Progenitor cell of endocrine pancreas (in vitro differentiated cells): Measurements from ENCODE around the gene RUNX2. TPM values are rescaled to one million over a fixed set of nuclear protein-coding genes. Genes with fewer than 3 reads are reported as not detected.

Experiments used
- DNase-seq: peaks from one replicate; pipeline ENCODE4 v3.0.0; 2021; ENCODE audit warnings: low spot score; ENCODE audit not compliant: unreplicated experiment
- H3K27ac Mint-ChIP-seq: 2 replicates; pipeline ENCODE4 v1.8.0; 2021; ENCODE audit warnings: mild to moderate bottlenecking, moderate library complexity, mixed read lengths
- H3K27me3 Mint-ChIP-seq: 2 replicates; pipeline ENCODE4 v1.8.0; 2021; ENCODE audit warnings: mixed read lengths
- H3K36me3 Mint-ChIP-seq: 2 replicates; pipeline ENCODE4 v1.8.0; 2022; ENCODE audit warnings: mixed read lengths; ENCODE audit not compliant: insufficient read depth
- H3K4me1 Mint-ChIP-seq: 2 replicates; pipeline ENCODE4 v1.8.0; 2021; ENCODE audit warnings: low read depth, mixed read lengths
- H3K4me3 Mint-ChIP-seq: 2 replicates; pipeline ENCODE4 v1.8.0; 2021; ENCODE audit warnings: low read depth, mild to moderate bottlenecking, moderate library complexity, mixed read lengths
- H3K9me3 Mint-ChIP-seq: 2 replicates; pipeline ENCODE4 v1.8.0; 2021; ENCODE audit warnings: low read depth, mixed read lengths
- total RNA-seq: library from RNA; stranded (reverse); gene quantifications from 2 replicates; pipeline ENCODE4 v1.2.1, GENCODE V29; 2021
- TF ChIP-seq, protein P1 (sequence below): fragments of 200-600 bp; sonication (generic); IDR thresholded peaks from one replicate; pipeline ENCODE4 v1.5.0; 2021; ENCODE audit warnings: antibody characterized with exemption, mild to moderate bottlenecking; ENCODE audit not compliant: unreplicated experiment

Gene RUNX2
- total RNA-seq, 1 donor from 2014 or later, result 0.46 TPM

DNA sequence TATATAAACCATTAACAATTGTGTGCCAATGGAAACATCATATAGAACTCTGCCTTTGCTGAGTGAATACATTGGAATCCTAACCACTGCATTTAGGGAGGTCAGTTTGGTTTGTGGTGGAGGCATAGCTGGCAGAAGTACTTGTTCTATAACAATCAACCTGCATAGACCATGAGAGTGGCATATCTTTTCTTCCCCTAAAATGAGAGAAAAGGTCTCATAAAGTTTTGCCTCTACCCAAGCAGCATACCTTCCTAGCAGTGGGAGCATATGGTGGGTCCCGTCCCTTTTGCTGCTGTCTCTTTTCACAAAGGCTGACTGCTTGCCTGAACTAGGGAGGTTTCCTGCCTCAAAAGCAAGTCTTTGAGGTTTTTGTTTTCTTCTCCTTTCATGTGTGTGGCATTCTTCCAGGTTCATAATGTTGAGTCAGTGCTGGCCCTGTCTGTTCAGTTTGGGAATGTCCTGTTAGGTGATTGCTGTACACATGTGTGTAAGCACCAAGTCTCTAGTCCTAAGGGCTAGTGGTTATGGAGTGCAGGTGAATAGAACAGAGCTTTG lies 110.8 kb downstream of the RUNX2 start:
- Mint-ChIP-seq H3K27me3 (peaks cover 10% of the 10 kb centered on the region), H3K36me3 (no peaks in the 10 kb centered on the region), H3K27ac (no peak overlapping the region), H3K9me3 (no peaks in the 10 kb centered on the region), H3K4me1 (peaks cover 5% of the 10 kb centered on the region), H3K4me3 (no peak overlapping the region)
- no peak for DNase-seq
- TF ChIP-seq, protein P1, sequence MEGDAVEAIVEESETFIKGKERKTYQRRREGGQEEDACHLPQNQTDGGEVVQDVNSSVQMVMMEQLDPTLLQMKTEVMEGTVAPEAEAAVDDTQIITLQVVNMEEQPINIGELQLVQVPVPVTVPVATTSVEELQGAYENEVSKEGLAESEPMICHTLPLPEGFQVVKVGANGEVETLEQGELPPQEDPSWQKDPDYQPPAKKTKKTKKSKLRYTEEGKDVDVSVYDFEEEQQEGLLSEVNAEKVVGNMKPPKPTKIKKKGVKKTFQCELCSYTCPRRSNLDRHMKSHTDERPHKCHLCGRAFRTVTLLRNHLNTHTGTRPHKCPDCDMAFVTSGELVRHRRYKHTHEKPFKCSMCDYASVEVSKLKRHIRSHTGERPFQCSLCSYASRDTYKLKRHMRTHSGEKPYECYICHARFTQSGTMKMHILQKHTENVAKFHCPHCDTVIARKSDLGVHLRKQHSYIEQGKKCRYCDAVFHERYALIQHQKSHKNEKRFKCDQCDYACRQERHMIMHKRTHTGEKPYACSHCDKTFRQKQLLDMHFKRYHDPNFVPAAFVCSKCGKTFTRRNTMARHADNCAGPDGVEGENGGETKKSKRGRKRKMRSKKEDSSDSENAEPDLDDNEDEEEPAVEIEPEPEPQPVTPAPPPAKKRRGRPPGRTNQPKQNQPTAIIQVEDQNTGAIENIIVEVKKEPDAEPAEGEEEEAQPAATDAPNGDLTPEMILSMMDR, result no peak

DNA sequence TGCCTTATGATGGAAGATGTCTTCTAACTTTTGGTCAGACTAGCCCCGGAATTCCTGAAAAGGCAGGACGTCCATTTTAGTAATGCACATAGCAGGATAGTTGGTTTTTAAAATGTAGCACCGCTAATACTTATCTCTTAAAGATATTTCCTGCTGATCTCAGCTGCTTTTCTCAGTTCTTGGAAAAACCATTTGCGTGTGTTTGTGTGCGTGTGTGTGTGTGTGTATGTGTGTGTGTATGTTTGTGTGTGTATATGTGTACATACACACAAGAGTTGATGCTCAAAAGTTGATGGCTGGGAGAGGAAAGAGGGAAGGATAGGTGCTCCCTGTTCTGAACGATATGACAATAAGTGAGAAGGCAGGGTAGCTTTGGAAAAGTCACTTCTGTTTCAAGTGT lies 111.3 kb downstream of the RUNX2 start:
- TF ChIP-seq, protein P1, result no peak
- H3K27ac Mint-ChIP-seq, result no peak overlapping the region
- no peak for DNase-seq
- no peaks in the 10 kb centered on the region for H3K9me3 Mint-ChIP-seq
- H3K4me3 Mint-ChIP-seq, result no peak overlapping the region
- H3K36me3 Mint-ChIP-seq, result no peaks in the 10 kb centered on the region
- peaks cover 5% of the 10 kb centered on the region for H3K4me1 Mint-ChIP-seq
- H3K27me3 Mint-ChIP-seq, result peaks cover 9% of the 10 kb centered on the region

DNA sequence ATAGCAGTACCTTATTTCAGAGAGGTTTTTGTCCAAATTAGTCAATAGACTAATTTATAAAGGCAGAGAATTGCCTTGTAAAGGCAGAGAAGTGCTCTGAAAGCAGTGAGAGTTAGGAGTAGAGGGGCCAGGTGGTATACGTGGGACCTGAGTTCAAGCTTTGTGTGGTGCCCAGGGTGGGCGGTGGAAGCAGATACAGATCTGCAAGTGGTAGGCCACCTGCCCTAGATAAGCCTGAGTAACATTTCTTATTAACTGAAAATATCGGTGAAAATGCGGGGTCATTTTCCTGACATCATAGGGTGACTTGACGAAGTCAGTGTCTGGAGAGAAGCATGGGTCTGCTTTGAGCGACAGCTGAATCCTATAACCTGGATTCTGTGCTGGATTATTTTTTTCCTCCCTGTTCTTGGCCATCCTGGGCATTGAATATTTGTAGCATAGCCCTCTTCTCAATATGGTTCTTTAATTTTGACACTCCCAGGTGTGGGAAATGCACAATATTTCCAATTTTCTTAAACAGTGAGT lies 111.8 kb downstream of the RUNX2 start:
- Mint-ChIP-seq H3K4me1 (peaks cover 5% of the 10 kb centered on the region), H3K4me3 (no peak overlapping the region), H3K27me3 (peaks cover 11% of the 10 kb centered on the region), H3K27ac (no peak overlapping the region), H3K36me3 (no peaks in the 10 kb centered on the region), H3K9me3 (no peaks in the 10 kb centered on the region)
- TF ChIP-seq, protein P1, result no peak
- no peak for DNase-seq

DNA sequence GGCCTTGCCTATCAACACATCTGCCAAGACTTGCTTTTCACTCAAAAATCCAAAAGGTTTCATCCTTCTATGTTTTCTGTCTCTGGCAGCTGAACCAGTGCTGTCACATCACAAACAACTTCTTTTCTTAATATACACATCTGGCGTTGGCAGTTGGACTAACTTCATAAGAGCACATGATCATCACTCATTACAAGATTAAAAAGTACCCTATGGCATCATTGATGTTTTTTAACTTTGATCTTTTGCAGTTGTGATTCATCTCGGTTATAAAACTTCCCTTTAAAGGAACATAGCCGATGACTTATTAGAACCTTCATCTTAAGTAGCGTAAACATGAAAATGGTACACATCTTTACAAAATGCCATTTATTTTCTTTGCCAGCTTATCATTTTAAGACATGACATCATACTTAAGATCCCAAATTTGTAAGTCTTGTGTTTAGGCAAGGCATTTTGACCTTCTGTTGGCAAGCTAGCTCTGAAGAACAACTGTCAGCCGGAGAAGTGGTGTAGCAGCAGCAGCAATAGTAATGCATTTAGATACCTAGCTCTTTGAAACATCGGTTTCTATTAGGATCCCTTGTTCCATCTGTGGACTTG lies 113.8 kb downstream of the RUNX2 start:
- H3K27ac Mint-ChIP-seq, result no peak overlapping the region
- no peaks in the 10 kb centered on the region for H3K36me3 Mint-ChIP-seq
- H3K4me1 Mint-ChIP-seq, result peaks cover 5% of the 10 kb centered on the region
- no peak overlapping the region for H3K4me3 Mint-ChIP-seq
- no peaks in the 10 kb centered on the region for H3K9me3 Mint-ChIP-seq
- DNase-seq, result no peak
- TF ChIP-seq, protein P1, result no peak
- peaks cover 13% of the 10 kb centered on the region for H3K27me3 Mint-ChIP-seq

DNA sequence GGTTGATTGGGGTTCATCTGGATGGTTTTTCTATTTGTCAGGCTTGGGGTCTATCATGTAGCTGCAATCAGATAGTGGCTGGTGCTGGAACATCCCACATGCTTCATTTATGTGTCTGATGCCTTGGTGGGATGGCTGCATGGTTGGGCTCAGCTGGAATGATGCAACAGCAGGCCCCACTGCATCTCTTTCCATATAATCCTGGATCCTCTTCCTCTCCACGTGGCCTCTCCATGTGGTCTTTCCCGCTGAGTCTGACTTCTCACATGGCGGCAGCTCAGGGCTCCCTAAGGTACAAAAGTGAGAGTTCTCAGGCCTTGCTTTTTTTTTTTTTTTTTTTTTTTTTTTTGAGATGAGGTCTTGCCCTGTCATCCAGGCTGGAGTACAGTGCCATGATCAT lies 114.6 kb downstream of the RUNX2 start:
- H3K27ac Mint-ChIP-seq, result no peak overlapping the region
- no peak for DNase-seq
- H3K4me1 Mint-ChIP-seq, result peaks cover 5% of the 10 kb centered on the region
- peaks cover 16% of the 10 kb centered on the region for H3K27me3 Mint-ChIP-seq
- TF ChIP-seq, protein P1, result no peak
- H3K4me3 Mint-ChIP-seq, result no peak overlapping the region
- H3K9me3 Mint-ChIP-seq, result no peaks in the 10 kb centered on the region
- H3K36me3 Mint-ChIP-seq, result no peaks in the 10 kb centered on the region
